ENCODE measurements around the gene SLC39A7. TPM values are rescaled to one million over a fixed set of nuclear protein-coding genes. Genes with fewer than 3 reads are reported as not detected.

Gene SLC39A7
- total and polyA plus RNA-seq, 11 donors, result 39.9 to 197 (median 55.3) TPM

DNA sequence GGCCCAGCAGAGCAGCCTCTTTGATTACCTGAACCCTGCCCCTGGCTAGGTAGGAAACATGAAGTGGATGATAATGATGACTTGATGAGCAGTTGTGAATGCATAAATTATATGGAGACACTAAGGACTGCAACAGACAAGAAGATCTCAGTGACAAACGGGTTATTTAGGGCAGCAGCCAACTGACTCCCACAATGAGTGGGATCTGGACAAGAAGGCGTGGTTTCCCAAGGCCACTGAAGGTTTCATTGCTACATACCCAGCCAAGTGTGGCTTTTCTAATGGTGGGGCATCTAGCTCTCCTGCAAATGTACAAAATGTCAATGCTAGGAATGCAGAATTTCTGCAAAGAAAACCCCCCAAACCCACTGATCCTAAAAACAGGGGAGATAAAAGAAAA is 37.1 kb downstream of the SLC39A7 start:
- no peak for ATAC-seq
- intact Hi-C loops (cut with DNase I), result loop anchor here in 1 of 10 donors (5.0 kb wide), 1 partner anchor 130 kb away; no protein-coding TSS in a partner anchor
- Histone ChIP-seq H3K27me3 (peaks cover 0 to 42% (median 13%) of the 10 kb centered on the region in 9 donors), H3K4me1 (no peaks in the 10 kb centered on the region), H3K27ac (no peak overlapping the region), H3K4me3 (no peak overlapping the region), H3K36me3 (no peaks in the 10 kb centered on the region), H3K9me3 (no peaks in the 10 kb centered on the region)
- TF ChIP-seq, protein P1, sequence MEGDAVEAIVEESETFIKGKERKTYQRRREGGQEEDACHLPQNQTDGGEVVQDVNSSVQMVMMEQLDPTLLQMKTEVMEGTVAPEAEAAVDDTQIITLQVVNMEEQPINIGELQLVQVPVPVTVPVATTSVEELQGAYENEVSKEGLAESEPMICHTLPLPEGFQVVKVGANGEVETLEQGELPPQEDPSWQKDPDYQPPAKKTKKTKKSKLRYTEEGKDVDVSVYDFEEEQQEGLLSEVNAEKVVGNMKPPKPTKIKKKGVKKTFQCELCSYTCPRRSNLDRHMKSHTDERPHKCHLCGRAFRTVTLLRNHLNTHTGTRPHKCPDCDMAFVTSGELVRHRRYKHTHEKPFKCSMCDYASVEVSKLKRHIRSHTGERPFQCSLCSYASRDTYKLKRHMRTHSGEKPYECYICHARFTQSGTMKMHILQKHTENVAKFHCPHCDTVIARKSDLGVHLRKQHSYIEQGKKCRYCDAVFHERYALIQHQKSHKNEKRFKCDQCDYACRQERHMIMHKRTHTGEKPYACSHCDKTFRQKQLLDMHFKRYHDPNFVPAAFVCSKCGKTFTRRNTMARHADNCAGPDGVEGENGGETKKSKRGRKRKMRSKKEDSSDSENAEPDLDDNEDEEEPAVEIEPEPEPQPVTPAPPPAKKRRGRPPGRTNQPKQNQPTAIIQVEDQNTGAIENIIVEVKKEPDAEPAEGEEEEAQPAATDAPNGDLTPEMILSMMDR (IDR thresholded peaks at IDR 0.05), result no peak
- TF ChIP-seq POLR2A (IDR thresholded peaks at IDR 0.05), result no peak
- WGBS, 4 donors, result 72 to 83% (median 77%) methylated on average over 2 of the region's 2 CpGs
- DNase-seq, result no peak

- Histone ChIP-seq H3K27me3 (peaks cover 0 to 18% (median 0%) of the 10 kb centered on the region in 9 donors), H3K36me3 (no peaks in the 10 kb centered on the region), H3K27ac (no peak overlapping the region), H3K4me1 (no peaks in the 10 kb centered on the region), H3K4me3 (no peak overlapping the region), H3K9me3 (no peaks in the 10 kb centered on the region)
- DNase-seq (no peak), ATAC-seq (no peak)
- intact Hi-C loops (cut with DNase I), result loop anchor here in 3 of 10 donors (5.0 to 10.0 kb wide), 2 partner anchors 227 to 235 kb away; partner anchors contain the start of gene HLA-DOA (in 1 of the 3)
- TF ChIP-seq POLR2A (IDR thresholded peaks at IDR 0.05), result no peak
- TF ChIP-seq, protein P1 (IDR thresholded peaks at IDR 0.05), result no peak
- 64 to 71% (median 68%) methylated on average over 3 of the region's 3 CpGs for WGBS, 4 donors
Measured at GRCh38 chr6:33241968-33242367, 41.3 kb downstream of the SLC39A7 start.

DNA sequence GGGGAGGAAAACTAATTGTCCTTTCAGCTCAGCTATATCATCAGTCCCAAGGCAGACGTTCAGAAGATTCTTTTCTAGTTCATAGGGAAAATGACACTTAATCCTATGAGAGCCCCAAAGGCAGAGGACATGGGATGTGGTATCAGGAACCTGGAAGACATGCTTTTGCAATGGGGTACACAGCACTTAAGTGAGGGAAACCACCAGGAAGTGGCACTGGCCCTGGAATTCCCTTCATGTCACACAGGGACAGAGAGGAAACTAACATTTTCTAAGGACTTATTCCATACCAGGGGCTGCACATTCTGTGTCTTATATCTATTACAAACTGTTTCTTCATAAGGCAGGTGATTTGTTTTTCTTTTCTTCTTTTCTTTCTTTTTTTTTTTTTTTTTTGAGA is 42.8 kb downstream of the SLC39A7 start:
- H3K4me3 ChIP-seq, result no peak overlapping the region
- no peak for DNase-seq
- H3K9me3 ChIP-seq, result no peaks in the 10 kb centered on the region
- H3K36me3 ChIP-seq, result no peaks in the 10 kb centered on the region
- intact Hi-C loops (cut with DNase I), result loop anchor here in 3 of 10 donors (5.0 to 10.0 kb wide), 2 partner anchors 229 to 236 kb away; partner anchors contain the start of gene HLA-DOA (in 1 of the 3)
- H3K27ac ChIP-seq, result no peak overlapping the region
- peaks cover 0 to 18% (median 0%) of the 10 kb centered on the region in 9 donors for H3K27me3 ChIP-seq
- H3K4me1 ChIP-seq, result peaks cover 0 to 7% (median 6%) of the 10 kb centered on the region in 12 donors
- TF ChIP-seq, protein P1 (IDR thresholded peaks at IDR 0.05), result no peak
- TF ChIP-seq POLR2A (IDR thresholded peaks at IDR 0.05), result no peak
- 21 to 48% (median 34%) methylated on average over 1 of the region's 1 CpG for WGBS, 4 donors
- ATAC-seq, result no peak

DNA sequence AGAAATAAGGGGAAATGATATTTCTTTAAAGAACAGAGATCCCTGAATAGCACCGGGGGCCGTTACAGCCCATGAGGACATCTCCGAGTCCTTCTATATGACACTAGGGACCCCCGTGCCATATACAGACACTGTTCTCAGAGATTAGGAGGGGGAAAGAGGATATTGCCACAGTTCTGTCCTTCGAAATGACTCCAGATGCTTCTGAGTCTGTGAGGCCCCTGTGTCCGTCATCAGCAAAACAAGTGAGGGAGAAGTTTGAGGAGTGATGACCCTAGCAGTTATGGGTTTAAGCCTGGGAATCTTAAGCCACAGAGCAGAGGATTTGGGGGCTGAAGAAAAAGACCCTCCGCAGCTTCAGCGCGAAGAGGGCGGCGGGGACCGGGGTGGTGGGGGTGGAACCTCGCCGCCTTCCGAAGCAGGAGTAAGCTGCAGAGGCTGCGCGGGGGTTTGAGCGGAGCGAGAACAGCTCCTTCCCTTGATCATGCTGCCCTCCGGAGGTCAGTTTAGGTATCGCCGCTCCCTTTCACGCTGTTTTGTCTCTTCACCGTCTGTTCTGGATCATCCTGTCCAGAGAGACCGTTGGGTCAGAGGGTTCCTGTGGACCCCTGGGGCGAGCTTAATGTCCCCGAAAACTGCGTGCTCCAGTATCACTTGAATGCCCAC is 47.4 kb downstream of the SLC39A7 start:
- intact Hi-C loops (cut with DNase I), result loop anchor here (1.0 to 10.0 kb wide), 20 partner anchors 36 to 363 kb away; partner anchors contain the start of genes RING1 (in 3 of the 10), RXRB (in 3 of the 10), SLC39A7 (in 3 of the 10) and HSD17B8 (in 2 of the 10)
- WGBS, 4 donors, result 3 to 6% (median 4%) methylated on average over 28 of the region's 28 CpGs
- TF ChIP-seq, protein P1 (IDR thresholded peaks at IDR 0.05), result peak; percentile 95 to 99 (median 98)
- TF ChIP-seq POLR2A (IDR thresholded peaks at IDR 0.05), result no peak

More for the DNA sequence above, 47.4 kb downstream of the SLC39A7 start:
- DNase-seq (peak; percentile 81 to 93 (median 88)), ATAC-seq (peak; percentile 40 to 70 (median 64))
- no peaks in the 10 kb centered on the region for H3K27me3 ChIP-seq
- H3K36me3 ChIP-seq, result peaks cover 0 to 25% (median 7%) of the 10 kb centered on the region in 9 donors
- H3K9me3 ChIP-seq, result no peaks in the 10 kb centered on the region
- H3K27ac ChIP-seq, result peak overlapping the region; percentile 70 to 98 (median 90)
- peak overlapping the region; percentile 12 to 70 (median 64) for H3K4me3 ChIP-seq
- H3K4me1 ChIP-seq, result peaks cover 0 to 31% (median 20%) of the 10 kb centered on the region in 12 donors
